GM21528 (cell line): ENCODE measurements around the gene TJAP1.

Experiments used
- ATAC-seq: cut with Tn5 transposase; IDR thresholded peaks from one replicate; pipeline ENCODE4 v1.9.1; 2021; ENCODE audit warnings: mild to moderate bottlenecking, moderate library complexity; ENCODE audit not compliant: unreplicated experiment, low FRiP score

The TJAP1 gene, protein sequence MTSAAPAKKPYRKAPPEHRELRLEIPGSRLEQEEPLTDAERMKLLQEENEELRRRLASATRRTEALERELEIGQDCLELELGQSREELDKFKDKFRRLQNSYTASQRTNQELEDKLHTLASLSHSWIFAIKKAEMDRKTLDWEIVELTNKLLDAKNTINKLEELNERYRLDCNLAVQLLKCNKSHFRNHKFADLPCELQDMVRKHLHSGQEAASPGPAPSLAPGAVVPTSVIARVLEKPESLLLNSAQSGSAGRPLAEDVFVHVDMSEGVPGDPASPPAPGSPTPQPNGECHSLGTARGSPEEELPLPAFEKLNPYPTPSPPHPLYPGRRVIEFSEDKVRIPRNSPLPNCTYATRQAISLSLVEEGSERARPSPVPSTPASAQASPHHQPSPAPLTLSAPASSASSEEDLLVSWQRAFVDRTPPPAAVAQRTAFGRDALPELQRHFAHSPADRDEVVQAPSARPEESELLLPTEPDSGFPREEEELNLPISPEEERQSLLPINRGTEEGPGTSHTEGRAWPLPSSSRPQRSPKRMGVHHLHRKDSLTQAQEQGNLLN

DNA sequence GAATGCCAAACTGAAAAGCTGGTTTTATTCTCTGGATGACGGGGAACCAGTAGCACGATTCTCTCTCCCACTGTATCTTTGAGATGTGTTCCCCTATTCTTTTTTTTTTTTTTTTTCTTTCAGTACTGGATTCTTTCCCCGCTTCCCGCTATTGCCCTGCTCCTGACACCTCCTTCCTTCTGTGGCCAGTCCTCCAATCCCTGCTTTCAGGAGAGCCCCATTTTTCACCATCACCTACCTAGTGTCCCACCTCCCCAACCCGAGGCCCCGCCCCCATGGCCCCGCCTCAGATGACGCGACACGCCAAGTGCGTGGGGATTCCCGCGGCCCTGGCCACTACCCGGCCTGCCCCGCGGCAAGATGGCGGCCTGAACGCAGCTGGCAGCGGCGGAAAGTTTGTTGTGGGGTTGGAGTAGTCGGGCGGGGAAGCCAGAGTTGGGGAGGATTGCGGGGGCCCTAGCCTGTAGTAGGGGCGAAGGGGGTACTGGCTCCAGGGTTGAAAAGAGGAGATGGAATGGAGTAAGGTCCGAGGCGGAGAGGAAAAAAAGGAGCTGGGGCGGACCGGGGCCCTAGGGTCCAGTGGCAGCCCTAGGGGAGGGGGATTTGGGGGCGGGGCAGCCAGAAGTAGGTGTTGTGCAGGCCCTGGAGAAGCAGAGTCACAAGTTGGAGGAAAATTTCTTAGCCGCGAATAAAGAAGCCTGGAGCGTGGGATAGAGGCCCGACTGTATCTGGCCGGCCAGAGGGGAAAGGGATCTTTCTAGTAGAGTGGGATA is at the start of gene TJAP1:
TSS of gene TJAP1 (plus strand) at position 336 of the 773 bp plus-strand sequence. CDS start 21,432 bp downstream, outside the sequence.
- ATAC-seq = peak; percentile 91

DNA sequence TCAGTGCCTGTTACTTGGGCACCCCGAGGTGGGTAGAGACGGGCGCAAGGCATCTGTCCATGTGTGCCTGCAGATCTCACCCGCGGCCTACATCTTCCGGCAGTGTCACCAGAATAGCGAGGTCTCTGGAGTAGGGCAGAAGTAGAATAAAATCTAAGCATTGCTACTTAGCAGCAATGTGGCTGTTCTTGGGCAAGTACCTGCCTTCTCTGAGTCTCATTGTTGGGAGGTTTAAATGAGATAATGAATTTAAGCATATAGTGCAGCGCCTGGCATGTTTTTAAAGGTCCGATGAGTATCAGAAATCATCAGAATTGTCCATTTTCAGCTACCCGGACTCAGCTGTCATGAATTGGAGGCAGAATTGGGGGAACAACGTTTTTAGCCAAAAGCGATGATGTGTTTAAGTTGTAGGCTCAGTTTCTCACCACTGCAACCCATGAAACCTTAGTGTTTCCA is 49.2 kb upstream of the TJAP1 start:
- ATAC-seq = peak; percentile 2

DNA sequence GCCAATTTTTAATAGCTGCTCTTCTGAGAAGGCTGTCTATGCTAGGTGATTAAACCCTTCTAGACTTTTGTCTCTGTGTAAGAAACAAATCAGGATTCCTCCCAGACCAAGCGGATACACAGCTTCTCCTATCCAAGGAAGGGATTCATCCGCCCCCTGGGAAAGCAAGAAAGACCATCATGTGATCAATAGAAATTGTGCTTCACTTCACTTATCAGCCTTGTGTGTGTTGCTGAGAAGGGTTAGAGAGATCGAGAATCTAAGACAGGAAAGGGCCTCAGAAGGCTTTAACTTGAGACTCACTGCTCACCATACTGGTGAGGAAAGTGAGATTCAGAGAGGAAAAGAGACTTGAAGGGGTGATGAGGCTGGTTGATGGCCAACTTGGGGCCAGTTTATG is 48.5 kb upstream of the TJAP1 start:
- no peak for ATAC-seq

DNA sequence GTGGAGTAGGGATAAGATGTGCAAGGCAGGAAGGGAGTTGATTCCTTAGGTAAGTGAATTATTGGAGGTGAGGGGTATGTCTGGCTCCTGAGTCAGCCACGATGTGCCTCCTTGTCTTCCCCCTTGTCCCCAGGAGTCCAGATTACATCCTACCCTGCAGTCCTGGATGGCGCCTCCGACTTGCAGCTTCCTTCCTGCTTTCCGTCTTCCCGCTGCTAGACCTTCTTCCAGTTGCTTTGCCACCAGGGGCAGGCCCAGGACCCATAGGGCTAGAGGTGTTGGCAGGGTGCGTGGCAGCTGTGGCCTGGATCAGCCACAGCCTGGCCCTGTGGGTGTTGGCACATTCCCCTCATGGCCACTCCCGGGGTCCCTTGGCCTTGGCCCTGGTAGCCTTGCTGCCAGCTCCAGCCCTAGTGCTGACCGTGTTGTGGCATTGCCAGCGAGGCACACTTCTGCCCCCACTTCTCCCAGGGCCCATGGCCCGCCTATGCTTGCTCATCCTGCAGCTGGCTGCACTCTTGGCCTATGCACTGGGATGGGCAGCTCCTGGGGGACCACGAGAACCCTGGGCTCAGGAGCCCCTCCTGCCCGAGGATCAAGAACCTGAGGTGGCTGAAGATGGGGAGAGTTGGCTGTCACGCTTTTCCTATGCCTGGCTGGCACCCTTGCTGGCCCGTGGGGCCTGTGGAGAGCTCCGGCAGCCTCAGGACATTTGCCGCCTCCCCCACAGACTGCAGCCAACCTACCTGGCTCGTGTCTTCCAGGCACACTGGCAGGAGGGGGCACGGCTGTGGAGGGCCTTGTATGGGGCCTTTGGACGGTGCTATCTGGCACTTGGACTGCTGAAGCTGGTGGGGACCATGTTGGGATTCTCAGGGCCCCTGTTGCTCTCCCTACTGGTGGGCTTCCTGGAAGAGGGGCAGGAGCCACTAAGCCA is 45.1 kb upstream of the TJAP1 start:
- no peak for ATAC-seq

DNA sequence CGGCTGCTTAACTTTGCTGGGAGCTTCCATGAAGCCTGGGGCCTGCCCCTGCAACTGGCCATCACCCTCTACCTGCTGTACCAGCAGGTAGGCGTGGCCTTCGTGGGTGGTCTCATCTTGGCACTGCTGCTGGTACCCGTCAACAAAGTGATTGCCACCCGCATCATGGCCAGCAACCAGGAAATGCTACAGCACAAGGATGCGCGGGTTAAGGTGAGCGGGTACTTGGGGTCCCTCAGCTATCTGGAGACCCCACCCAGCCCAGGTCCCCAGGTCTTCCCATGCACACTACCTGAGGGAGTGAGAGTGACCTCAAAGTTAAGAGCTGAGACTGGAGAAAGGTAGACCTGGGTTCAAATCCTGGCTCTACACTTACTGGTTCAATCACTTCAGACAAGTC is 44.2 kb upstream of the TJAP1 start:
- ATAC-seq = no peak

DNA sequence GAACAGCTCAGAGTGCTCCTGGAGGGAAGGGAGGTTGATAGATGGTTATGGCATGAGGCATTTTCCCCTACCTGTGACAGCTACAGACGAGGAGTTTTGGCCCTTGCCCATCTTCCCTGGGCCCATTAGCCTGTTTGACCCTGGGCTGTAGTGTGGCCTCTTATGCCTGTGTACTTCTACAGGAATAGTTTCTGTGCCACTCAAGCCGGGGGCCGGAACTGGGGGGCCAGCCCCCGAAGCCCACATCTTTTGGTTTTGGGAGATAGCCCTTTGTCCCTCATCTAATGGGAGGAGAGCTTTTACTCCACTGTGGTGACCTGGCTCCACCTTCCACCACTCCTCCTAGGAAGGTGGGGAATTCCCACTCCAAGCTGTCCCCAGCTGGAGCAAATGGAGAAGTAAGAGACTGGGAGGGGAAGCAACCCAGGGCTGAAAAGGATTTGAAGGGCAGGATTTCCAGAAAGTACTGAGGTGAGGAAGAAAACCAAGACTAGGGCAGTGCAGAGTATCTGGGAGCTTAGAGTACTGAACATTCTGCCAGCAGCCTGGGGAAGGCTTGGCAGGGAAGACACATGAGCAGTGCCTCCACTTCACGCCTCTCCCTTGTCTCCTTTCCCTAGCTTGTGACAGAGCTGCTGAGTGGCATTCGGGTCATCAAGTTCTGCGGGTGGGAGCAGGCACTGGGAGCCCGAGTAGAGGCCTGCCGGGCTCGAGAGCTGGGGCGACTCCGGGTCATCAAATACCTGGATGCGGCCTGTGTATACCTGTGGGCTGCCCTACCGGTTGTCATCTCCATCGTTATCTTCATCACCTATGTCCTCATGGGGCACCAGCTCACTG is 43.1 kb upstream of the TJAP1 start:
- no peak for ATAC-seq

DNA sequence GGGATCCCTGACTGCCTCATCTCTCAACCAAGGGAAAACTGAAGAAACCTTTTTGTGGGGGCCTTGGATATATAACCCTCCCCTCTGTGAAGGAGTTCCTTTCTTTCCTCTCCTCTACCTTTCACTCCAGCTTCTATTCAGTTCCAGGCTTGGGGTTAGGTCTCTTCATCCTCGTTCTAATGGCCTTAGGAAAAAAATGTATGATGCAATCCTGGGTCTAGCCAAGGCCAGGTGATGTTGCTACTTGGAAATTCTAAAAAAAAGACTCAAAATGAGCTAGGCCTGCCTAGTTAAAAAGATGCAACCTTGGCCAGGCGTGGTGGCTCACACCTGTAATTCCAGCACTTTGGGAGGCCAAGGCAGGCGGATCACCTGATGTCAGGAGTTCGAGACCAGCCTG is 42.4 kb upstream of the TJAP1 start:
- no peak for ATAC-seq

DNA sequence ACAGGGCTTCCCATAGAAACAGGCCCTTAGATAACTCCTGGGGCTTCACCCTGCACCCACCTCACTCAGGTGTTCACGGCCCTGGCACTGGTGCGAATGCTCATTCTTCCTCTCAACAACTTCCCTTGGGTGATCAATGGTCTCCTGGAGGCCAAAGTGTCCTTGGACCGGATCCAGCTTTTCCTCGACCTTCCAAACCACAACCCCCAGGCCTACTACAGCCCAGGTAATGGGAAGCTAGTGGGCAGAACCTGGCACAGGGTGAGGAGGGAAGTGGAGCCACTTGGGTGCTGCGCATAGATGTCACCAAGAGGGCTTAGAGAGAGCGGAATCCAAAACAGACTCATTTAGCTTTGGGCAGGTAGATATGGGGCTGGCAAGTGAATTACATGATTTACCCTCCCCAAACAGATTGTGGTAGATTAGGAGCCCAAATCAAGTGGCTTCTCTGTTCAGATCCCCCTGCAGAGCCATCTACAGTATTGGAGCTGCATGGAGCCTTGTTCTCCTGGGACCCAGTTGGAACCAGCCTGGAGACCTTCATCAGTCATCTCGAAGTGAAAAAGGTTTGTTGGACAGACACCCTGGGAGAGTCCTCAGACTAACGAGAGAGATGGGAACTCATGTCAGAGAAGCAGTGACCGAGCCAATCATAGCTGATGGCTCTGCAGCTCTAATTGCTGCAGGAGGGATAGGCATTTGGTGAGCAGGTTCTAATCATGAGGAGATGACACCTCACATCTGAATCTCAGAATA is 41.5 kb upstream of the TJAP1 start:
- ATAC-seq = no peak

DNA sequence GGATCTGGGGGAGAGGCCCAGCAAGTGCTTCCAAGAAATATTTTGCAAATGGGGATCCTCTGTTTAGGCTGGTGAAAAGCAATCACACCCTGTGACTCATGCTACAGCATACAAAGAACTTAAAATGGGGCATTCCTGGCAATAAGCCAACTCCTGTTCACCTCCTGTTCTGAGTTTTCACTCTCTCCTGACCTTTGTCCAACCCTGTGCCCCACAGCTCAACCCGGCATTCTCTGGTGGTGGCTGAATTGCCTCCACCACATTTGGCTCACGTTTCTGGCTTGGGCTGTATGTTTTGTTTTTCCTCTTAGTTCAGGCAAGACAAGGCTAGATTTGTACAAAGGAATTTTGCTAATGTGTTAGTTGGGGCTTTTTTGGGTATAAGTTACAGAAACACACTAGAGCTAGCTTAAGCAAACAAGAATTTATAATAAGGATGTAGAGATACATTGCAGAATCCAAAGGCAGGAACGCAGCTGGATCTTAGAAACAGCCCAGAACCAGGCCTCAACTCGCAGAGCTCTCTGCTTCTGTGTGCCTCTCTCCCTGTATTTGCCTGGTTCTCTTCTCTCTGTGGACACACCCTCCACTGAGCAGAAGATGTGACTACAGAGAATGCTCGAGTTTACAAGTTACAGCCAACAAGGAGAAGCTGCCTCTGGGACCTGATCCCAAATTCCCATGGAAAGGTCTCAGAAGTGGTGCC is 40.6 kb upstream of the TJAP1 start:
- ATAC-seq = no peak

DNA sequence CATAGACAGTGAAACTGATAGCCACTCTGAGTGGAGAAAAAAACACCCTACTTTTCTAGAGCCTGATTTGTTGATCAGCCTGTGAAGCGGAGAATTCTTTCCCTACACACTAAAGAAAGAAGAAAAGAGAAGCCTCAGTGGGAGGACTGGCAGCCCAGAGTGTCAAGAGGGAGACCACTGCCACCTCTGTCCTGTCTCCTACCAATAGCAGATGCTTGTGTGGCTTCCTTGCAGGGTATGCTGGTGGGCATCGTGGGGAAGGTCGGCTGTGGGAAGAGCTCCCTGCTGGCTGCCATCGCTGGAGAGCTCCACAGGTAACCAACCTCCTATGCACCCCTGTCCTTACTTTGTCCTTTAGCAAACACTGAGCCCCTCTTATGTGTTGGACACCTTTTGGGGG is 39.7 kb upstream of the TJAP1 start:
- no peak for ATAC-seq

DNA sequence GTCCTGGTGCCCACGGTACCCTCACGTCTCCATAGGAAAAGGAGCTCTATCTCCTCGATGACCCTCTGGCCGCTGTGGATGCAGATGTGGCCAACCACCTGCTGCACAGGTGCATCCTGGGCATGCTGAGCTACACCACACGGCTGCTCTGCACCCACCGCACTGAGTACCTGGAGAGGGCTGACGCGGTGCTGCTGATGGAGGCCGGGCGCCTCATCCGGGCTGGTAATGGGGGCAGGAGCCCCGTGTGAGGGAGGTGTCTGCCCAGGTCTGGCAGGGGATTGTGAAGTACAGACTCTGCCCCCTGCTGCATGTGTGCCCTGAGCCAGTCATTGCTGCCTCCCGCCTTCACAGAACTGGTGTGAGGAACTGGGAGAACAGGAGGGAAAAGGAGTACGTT is 34.4 kb upstream of the TJAP1 start:
- no peak for ATAC-seq

DNA sequence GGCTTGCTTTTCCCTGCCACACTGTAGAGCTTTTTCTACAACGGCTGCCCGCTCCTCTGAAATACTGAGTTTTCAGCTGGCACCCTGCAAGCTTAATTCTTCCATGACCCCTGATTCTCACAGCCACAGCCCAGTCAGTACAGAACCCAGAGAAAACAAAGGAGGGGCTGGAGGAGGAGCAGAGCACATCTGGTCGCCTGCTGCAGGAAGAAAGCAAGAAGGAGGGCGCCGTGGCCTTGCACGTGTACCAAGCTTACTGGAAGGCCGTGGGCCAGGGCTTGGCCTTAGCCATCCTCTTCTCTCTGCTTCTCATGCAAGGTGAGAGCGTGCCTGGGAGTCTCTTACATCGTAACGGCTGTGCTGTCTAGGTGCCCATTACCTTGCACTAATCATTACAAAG is 33.3 kb upstream of the TJAP1 start:
- ATAC-seq = no peak

DNA sequence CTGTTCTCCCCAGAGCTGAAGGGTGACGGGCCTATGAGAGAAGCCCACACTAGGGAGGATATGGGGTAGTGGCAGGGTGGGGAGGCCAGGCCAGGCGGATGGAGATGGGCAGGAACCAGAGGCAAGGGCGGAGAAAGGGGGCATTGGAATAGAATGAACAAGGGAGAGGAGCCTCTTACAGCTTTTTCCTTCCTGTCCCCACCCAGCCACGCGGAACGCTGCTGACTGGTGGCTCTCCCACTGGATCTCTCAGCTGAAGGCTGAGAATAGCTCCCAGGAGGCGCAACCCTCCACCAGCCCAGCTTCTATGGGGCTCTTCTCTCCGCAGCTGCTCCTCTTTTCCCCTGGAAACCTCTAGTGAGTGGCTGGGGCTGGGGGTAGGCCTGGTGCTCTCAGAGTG is 32.8 kb upstream of the TJAP1 start:
- ATAC-seq = no peak

DNA sequence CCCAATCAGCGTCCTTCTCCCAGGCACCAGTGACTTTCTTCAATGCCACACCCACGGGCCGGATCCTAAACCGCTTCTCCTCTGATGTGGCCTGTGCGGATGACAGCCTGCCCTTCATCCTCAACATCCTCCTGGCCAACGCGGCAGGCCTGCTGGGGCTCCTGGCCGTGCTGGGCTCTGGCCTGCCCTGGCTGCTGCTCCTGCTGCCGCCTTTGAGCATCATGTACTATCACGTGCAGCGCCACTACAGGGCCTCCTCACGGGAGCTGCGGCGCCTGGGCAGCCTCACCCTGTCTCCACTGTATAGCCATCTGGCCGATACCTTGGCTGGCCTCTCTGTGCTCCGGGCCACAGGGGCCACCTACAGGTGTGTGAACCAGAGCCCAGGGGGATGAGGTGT is 31.8 kb upstream of the TJAP1 start:
- no peak for ATAC-seq

DNA sequence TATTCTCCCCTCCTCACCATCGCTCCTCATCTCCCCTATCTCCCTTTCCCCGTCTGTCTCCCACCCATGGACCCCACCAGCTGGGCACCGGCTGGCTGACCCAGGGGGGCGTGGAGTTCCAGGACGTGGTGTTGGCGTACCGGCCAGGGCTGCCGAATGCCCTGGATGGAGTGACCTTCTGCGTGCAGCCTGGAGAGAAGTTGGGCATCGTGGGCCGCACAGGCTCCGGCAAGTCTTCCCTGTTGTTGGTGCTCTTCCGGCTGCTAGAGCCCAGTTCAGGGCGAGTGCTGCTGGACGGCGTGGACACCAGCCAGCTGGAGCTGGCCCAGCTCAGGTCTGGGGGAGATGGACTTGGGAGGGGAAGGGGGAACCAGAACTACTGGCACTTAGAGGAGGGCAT is 29.8 kb upstream of the TJAP1 start:
- no peak for ATAC-seq

DNA sequence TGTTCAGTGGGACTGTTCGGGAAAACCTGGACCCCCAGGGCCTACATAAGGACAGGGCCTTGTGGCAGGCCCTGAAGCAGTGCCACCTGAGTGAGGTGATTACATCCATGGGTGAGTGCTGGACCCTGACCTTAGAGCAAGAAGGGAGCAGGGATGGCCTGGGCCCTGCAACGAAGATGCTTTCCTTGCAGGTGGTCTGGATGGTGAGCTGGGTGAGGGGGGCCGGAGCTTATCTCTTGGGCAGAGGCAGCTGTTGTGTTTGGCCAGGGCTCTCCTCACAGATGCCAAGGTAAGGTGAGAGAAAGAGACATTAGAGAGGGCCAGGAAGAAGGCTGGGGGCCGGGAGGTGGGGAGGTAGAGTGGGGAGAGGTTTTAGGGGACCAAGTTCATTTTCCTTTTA is 28.5 kb upstream of the TJAP1 start:
- no peak for ATAC-seq

DNA sequence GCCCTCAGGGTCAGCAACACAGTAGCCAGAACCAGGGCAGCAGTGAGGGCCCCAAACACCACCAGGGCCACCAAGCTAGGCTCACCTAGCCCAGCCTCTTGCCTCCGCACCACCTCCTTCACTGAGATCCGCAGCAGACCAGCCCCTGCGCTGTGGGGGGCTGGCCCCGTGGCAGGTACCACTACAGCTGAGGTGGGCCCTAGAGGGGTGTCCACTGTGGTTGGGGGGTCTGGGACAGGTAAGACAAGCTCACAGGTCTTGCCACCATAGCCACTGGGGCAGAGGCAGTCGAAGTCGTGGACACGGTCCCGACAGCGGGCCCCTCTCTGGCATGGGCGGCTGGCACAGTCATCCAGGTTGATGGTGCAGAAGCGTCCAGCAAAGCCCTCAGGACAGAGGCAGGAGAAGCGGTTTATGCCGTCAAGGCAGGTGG is 26.7 kb upstream of the TJAP1 start:
- no peak for ATAC-seq

DNA sequence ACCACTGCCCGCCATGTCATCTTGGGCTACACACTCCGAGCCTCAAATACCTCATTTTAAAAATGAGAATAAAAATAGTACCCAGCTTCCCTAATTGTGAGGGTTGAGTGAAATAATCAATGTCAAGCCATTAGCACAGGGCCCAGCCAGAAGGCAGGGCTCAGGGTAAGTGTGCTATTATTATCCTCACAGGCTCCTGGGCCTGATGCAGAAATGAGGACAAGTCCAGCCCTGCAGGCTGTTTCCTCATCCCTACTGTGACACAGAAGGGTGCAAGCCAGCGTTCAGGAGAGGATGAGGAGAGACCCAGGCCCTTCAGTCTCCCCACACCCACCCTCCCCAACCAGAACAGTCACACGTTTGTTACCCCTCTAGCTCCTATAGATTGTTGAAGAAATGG is 26.0 kb upstream of the TJAP1 start:
- no peak for ATAC-seq
